Activated T-helper 1 cell treated with anti-CD3 and anti-CD28 coated beads, Interleukin-2, amount 50 U/mL, for 16 hours (primary cell): ENCODE results near the gene COG7.
"Not testable (repeated sequence)": the region's sequence is repeated elsewhere in the genome, so short reads cannot be mapped to it uniquely, and the experiment has no call there.

ENCODE experiments used
- DNase-seq, 2 donors: peaks; one replicate each; pipeline ENCODE4 v3.0.0-alpha.2; 2020; ENCODE audit warnings: low read depth in 1 of 2, low spot score in 1 of 2

The COG7 gene

DNA sequence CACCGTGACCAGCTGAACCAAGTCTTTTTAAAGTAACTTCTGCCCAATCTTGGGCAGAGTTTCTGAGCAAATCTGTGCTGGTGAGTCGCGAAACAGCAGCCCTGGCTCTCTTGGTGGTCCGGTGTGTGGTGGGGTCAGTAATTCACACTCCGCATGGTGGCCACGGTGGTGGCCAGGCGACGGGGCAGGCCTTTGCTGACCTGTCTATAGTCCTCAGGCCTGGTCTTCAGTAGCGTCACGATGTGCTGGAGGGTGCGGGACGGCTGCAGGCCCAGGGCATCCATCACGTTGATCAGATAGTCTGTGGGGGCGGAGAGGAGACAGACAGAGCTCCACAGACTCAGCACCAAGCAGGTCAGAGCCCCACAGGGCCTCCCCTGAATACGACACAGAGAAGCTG lies 64.2 kb downstream of the COG7 start:
- DNase-seq: no peak

DNA sequence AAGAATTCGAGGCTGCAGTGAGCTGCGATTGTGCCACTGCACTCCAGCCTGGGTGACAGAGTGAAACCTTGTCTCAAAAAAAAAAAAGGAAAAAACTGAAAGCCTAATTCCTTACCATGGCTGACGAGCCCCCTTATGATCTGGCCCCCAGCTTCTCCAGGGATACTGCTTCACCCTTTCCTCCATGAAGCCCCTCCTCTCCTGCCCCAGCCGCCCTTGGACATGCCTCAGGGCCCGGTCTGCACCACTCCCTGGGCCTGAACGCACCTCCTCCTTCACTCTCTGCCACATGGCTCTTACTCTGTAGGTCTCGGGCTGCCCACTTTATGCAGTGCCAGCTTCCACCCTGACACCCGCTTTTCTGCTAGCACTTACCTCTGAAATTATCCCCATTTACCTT lies 65.3 kb downstream of the COG7 start:
- DNase-seq: no peak

DNA sequence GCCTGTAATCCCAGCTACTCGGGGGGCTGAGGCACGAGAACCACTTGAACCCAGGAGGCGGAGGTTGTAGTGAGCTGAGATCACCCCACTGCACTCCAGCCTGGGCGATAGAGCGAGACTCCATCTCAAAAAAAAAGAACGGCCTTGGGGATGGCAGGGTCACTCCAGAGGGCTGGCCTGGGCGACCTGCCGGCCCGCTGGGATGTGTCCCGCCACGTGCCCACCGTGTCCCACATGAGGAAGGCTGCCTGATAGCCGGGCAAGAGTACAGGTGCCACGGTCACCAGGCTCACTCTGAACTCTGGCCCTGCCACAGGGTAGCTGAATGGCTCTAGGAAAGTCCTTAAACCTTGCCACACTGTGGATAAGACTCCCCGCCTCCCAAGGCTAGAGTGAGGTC lies 67.5 kb downstream of the COG7 start:
- no peak for DNase-seq

DNA sequence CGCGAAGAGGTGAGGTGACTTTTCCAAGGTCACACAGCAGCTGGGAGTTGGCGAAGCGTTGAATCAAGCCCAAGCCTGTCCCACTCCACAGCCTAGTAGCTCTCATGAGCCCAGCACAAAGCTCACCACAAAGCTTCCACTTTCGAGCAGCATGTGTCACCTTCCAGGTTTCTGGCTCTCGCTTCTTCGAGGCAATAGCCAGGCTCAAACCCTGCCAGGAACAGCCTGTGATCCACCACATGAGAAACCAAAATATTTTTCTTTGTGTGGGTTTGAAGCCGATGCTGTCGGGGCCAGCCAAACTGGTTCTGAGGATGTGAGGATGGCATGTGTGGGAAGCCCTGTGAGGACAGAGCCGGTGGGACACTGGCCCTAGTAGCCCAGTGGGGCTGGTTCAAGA lies 68.1 kb downstream of the COG7 start:
- DNase-seq: no peak

DNA sequence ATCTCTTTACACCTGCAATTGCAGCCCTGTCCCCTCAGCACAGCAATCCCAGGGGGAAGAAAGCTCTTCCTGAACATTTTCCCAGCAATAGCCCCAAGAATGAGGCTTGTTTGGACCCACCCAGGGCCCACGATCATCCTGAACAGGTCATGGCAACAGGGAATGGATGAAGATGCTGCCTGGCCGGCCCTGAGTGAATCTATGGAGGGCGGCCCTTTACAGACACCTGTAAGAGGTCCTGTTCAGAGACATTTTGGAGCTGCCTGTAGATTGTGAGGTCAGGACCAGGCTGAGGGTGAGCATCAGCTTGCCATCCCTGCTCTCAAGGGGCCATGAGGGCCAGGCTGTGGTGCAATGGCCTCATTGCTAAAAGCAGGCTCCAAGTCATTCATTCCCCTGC lies 69.1 kb downstream of the COG7 start:
- DNase-seq: no peak

DNA sequence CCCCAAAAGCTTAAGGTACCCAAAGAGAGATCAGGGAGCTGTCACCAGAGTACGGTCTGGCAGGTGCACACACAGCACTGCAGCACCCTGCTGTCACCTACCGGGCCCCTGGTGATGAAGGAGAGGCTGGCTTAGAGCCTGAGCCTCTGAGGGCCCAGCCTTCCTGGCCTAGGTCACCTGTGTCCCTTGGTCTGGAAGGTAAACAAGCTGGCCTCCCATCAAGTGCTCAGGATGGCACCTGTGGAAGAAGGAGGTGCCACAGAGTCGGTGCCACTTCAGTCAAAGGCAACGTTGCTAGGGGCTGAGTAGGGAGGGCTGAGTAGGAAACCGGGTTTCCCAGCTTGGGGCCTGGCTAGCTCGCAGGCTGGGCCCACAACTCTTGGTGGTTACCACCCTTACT lies 70.7 kb downstream of the COG7 start:
- DNase-seq: no peak

DNA sequence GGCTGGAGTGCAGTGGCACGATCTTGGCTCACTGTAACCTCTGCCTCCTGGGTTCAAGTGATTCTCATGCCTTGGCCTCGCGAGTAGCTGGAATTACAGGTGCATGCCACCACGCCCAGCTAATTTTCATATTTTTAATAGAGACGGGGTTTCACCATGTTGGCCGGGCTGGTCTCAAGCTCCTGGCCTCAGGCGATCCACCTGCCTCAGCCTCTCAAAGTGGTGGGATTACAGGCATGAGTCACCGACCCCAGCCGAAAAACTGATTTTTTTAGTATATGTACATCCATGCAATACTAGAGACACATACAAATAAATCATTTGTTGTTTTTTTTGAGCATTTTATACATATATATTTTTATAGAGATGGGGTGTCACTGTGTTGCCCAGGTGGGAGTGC lies 71.3 kb downstream of the COG7 start:
- not testable (repeated sequence) for DNase-seq

DNA sequence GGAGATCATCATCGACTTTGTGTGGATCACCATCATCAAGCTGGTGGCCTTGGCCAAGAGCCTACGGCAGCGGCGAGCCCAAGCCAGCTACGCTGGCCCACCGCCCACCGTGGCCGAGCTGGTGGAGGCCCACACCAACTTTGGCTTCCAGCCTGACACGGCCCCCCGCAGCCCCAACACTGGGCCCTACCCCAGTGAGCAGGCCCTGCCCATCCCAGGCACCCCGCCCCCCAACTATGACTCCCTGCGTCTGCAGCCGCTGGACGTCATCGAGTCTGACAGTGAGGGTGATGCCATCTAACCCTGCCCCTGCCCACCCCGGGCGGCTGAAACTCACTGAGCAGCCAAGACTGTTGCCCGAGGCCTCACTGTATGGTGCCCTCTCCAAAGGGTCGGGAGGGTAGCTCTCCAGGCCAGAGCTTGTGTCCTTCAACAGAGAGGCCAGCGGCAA lies 72.5 kb downstream of the COG7 start:
- no peak for DNase-seq

DNA sequence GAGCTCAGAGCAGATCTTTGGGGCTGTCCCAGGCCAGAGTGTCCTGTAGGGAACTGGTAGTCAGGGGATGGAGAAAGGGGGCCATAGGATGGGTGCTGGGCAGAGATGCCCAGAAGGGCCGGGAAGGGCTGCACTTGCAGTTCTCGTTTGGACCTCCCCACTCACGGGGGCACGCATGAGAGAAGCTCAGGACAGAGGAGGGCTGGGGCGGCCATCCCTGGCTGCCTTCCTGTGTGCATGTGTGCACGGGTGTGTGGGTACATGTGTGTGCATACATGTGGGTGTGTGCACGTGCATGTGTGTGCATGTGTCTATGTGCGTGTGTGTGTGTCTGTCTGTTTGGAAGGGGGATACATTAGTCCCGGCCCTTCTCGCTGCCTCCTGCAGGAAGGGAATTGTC lies 73.3 kb downstream of the COG7 start:
- DNase-seq: no peak

DNA sequence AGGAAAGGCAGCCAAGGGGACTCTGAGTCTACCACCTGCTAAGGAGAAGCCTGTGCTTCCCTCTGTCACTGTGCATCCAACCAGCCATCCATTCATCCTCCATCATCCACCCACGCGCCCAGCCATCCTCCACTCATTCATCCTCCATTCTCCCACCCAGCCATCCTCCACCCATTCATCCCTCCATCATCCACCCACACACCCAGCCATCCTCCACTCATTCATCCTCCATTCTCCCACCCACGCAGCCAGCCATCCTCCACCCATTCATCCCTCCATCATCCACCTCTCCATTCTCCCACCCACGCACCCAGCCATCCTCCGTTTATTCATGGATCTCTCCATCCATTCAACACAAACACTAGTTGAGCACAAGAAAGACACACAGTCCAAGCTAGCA lies 74.1 kb downstream of the COG7 start:
- DNase-seq: no peak

DNA sequence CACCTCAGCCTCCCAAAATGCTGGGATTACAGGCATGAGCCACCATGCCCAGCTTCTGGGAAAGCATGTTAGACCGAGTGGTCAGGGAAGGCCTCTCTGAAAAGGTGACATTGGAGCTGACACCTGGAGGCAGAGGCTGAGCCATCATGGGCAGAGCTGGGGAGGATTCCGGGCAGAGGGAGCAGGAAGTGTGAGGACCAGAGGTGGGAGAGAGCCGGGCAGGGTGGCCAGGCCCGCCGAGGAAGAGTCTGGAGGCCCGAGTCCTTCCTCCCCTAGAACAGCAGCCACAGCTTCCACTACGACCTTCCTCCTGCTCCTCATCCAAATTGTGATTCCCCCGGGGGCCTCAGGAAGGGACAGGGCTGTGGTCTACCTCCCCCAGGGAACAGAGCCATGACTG lies 74.7 kb downstream of the COG7 start:
- DNase-seq: no peak

DNA sequence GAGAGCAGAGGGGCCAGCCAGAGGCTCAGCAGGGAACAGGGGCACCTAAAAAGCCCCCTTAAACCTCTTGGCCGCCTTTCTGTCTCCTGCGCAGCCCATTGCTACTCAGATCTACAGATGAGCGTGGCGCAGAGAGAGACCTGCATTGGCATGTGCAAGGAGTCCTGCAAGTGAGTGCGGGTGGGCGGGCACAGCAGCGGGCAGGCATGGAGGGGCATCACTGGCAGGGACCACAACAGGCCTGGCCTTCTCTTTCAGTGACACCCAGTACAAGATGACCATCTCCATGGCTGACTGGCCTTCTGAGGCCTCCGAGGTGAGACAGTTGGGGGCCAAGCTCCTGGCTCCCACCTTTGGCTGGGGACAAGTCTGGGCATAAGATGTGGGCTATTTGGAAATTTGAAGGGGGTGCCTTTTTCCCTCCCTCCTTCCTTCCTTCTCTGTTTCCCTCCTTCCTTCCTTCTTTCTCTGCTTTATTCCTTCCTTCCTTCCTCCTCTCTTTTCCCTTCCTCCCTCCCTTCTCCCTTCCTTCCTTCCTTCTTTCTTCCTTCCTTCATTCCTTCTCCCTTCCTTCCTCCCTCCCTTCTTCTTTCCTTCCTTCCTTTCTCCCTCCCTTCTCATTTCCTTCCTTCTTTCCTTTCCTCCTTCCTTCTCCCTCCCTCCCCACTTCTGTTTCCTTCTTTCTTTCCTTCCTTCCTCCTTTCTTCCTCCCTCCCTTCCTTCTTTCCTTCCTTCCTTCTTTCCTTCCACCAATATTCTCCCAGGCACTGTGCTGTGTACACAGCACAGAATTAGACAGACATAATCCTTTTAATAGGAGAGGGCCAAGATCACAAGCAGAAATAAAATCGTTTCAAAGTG lies 75.7 kb downstream of the COG7 start:
- no peak for DNase-seq

DNA sequence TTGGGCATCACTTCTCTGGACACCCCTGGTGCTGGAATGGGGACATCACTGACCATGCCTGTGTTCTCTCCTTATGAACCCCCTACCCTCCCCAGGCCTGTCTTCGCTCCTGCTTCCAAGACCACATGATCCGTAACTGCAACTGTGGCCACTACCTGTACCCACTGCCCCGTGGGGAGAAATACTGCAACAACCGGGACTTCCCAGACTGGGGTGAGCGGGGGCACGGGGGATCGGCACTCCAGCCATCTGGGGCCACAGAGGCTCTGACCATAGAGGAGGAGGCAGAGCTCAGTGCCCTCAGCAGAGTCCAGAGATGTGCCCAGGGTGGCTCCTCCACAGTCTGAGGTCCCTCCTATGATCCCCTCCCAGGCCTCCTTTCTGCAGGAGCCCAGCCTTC lies 77.3 kb downstream of the COG7 start:
- DNase-seq: no peak

DNA sequence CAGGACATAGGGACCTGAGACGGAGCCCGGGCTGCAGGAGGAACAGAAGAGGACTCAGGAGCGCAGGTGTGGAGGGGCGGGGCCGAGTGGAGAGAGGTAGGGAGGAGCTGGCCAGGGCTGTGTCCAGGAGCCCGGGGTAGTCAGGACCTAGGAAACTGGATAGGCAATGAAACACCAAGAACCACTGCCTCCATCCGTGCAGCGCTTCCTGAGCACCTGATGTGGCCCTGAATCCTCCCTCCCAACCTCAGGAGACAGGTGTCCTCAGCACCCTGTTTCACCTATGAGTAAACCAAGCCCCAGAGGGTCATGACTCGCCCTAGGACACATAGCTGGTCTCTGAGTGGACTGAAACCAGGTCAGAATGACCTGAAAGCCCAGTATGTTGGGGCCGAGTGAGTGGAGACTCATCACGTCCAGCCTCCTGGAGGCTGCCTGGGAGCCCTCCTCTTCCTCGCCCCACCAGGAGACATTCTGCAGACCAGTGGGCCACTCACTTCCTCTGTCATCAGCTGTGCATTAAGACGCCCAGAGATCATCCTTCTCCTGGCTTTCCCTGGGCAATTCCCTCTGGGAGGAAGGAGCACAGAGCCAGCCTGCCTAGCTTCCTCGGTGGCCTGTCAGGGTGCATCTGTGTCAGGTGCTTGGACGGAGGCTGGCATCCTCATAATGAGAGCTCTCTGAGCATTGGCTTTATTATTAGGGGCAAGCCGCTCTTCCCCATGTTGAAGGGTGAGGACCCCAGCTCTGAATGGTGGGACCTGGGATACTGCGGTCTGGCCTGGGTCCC lies 78.1 kb downstream of the COG7 start:
- no peak for DNase-seq

DNA sequence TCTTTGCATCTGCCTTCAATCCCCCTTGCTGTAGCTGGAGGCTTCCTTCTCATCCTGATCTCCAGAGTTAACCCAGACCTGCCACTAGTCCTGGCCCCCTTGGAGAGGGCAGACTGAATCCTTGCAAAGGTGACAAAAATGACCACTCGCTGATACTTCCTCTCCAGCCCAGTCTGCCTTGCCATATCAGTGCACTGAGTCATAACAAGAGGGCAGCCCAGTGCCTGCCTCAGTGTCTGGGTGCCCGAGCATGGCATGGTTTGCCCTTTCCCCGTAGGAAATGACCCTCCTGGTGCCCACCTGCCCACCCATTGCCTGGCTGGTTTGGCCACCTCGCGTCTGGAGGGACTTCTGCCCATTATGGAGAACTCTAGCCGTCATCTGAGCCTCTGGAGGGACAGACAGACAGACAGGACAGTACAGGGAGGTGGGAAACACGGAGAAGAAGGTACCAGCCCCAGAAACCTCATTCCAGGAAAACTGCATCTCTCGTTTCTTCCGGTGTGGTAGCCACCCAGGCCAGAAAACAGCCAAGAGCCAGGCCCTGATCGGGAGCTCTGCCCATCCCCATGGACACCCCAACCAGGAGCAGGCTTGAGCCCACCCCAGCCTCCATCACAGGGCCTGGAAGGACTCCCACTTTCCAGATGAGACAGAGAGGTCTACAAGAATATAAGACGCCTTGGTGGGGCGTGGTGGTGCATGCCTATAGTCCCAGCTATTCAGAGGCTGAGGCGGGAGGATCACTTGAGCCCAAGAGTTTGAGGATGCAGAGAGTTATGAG lies 79.4 kb downstream of the COG7 start:
- DNase-seq: no peak

DNA sequence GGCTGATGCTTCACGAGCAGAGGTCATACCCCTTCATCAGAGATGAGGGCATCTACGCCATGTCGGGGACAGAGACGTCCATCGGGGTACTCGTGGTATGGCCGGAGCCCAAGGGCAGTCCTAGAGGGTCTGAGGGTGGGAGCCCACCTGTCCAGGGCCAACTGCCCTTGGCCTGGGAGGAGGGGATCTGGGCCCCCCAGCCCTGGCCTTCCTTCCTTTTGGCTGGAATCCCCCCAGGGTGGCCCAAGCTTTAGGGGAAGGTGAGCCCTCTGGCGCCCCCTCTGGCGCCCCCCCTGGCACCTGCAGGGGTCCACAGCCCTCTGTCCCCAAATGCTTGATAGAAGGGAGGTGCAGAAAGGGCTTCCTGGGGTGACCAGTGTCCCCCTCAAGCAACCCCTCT lies 81.6 kb downstream of the COG7 start:
- DNase-seq: no peak

DNA sequence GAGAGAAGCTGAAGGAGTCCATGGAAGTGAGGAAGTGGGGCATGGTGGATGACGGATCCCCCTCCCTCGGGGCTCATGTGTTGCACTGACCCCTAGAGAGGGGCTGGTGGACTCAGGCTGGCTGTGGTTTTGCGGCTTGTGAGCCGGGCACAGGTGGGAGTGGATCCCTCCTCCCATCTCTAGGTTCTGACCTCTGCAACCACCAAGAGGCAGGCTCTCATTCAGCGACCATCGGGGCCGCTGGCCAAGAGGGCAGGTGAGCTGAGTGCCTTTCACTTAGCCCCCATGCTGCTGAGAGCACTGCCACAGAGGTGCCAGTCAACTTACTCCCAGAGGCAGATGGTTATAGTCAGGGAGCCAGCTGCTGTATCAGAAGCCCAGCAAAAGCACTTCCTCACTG lies 83.6 kb downstream of the COG7 start:
- no peak for DNase-seq

DNA sequence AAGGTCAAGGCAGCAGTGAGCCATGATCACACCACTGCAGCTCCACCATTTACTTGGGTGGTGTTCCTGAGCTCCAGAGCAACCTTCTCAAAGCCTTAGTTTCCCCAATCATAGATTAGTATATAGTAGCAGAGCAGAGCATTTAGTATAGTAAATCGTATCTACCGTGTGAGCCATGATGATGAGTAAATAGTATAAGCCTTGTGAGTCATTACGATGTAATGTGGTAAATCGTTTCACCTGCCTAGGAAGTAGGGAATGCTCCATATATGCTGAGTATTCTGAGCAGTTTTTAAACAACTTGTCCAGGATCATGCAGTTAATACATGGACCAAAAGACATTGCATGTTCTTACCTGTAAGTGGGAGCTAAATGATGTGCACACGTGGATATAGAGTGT lies 84.5 kb downstream of the COG7 start:
- no peak for DNase-seq

DNA sequence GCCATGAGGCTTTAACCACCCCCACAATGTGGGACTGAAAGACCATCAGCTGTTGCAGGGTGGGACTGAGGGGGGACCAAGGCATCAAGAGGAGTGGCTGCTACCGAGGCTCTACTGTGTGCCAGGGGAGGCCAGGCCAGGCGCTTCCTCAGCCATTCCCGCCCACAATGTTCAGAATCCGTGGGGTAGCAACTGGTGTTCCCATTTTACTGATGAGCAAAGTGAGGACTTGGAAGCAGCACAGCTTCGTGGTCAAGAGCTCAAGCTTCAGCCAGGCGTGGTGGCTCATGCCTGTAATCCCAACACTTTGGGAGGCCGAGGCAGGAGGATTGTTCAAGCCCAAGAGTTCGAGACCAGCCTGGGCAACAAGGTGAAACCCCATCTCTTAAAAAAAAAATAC lies 85.0 kb downstream of the COG7 start:
- no peak for DNase-seq

DNA sequence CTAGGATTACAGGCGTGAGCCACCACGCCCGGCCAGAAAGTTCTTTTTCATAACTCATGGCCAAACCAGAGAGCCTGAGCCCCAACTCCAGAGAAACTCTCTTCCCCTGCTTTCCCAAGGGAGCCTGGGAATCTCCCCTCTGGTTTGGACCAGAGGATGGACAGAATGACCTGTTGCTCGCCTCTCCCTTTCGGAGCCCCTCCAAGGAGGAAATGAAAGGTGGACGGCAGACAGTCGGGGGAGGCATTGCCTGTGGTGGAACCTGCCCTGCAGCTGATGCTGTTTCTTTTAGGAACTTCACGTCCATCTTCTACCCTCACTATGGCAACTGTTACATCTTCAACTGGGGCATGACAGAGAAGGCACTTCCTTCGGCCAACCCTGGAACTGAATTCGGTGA lies 85.4 kb downstream of the COG7 start:
- DNase-seq: no peak

DNA sequence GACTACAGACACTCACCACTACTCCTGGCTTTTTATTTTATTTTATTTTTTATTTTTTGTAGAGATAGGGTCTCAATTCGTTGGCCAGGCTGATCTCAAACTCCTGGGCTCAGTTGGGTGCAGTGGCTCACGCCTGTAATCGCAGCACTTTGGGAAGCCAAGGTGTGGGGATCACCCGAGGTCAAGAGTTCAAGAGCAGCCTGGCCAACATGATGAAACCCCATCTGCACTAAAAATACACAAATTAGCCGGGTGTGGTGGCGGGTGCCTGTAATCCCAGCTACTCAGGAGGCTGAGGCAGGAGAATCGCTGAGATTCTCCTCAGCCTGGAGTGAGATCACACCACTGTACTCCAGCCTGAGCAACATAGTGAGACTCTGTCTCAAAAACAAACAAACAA lies 86.6 kb downstream of the COG7 start:
- not testable (repeated sequence) for DNase-seq
